Activated gamma-delta T cell treated with Interleukin-2 at 50 U/mL for 16 hours (primary cell): ENCODE measurements around the gene ALG6.
"Not testable (repeated sequence)": the region's sequence is repeated elsewhere in the genome, so short reads cannot be mapped to it uniquely, and the experiment has no call there.

Experiments used
- DNase-seq: peaks from one replicate; pipeline ENCODE4 v3.0.0-alpha.2; 2020

ALG6 gene

DNA sequence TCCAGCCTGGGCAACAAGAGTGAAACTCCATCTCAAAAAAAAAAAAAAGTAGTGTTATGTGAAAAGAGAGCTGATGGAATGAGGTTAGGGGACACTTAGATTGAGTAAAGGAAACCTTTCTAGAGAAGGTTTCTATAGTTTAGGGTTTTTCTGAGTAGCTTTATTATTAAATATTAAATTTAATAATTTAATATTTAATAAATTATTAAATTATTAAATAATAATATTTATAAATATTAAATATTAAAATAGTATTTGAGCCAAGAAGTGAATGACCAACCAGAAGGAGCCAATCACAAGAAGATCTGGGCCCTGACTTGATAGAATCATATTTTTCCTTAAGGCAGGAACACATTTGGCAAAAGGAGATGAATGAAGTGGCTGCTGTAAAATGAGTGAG lies 50.7 kb downstream of the ALG6 start:
- DNase-seq: no peak

DNA sequence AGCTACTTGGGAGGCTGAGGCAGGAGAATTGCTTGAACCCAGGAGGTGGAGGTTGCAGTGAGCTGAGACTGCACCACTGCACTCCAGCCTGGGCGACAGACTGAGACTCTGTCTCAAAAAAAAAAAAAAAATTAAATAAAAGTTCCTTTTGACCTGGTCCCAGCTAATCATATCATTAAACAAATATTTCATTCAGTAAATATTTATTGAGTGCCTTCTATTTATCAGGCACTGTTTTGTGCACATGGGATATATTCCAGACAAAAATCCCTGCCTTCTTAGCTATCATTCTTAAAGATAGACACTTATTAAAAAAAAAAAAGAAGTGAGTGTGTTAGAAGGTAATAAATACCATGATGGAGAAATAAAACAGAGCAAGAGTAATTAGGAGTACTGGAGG lies 53.3 kb downstream of the ALG6 start:
- not testable (repeated sequence) for DNase-seq

DNA sequence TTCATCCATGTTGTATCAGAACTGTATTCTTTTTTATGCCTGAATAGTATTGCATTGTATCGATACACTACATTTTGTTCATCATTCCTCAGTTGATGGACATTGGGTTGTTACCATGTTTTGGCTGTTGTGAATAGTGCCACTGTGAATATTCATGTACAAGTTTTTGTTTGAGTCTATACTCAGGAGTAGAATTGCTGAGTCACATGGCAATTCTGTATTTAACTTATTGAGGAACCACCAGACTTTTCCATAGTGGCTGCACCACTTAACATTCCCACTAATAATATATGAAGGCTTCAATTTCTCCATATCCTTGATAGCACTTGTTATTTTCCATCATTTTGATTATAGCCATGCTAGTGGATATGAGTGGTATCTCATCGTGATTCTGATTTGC lies 56.2 kb downstream of the ALG6 start:
- DNase-seq: no peak

DNA sequence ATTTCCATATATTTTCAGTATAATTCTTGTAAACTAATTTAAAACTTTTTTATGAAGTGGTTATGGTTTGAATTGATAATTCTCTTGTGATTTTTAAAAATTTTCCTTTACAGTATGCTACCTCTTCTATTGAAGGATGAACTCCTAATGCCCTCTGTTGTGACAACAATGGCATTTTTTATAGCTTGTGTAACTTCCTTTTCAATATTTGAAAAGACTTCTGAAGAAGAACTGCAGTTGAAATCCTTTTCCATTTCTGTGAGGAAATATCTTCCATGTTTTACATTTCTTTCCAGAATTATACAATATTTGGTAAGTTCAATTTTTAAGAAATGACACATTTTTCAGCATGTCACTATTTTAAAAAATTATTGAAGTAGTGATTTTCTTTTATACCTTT lies 61.4 kb downstream of the ALG6 start:
- no peak for DNase-seq

DNA sequence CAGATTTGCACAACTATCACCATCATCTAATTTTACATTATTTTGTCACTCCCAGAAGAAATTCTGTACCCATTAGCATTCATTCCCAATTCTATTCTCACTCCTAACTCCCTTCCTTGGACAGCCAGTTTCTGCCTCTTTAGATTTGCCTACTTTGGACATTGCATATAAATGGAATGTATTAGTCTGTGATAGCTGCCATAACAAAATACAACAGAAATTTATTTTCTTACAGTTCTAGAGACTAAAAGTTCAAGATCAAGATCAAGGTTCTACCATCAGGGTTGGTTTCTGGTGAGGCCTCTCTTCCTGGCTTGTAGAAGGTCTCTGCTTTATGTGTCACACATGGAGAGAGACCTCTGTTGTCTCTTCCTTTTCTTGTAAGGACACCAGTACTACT lies 61.9 kb downstream of the ALG6 start:
- no peak for DNase-seq

DNA sequence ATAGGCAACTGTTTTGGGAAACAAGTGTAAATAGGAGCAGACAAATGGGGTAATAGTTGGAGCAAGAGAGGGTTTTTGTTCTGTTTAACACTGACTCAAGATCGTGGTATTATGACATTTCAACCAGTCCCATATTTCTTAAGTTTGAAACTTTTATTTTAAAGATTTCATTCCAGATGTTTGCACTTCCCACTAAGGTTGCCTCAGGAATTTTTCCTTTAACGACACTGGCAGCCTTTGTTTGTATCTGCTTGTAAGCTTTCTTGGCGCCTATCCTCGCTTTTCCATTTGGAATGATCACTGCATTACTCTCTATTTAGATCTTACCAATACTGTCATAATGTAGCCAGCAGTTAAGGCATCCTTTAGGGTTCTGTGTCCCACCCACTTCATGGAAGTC lies 67.7 kb downstream of the ALG6 start:
- no peak for DNase-seq

DNA sequence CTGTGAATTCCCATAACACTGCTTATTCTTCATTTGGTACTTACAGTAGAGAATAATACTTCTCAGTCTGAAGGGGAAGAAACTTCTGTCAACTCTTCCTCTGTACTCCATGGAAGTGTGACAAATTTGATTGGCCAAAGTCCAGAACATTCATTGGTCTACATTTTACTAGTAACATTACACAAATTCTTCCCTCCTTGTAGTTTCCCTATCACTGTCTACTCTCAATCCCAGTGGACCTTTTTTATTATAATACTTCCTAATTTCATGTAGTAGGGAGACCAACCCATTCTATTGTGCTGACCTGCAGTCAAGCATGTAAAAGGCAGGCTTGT lies 74.7 kb downstream of the ALG6 start:
- DNase-seq: no peak

DNA sequence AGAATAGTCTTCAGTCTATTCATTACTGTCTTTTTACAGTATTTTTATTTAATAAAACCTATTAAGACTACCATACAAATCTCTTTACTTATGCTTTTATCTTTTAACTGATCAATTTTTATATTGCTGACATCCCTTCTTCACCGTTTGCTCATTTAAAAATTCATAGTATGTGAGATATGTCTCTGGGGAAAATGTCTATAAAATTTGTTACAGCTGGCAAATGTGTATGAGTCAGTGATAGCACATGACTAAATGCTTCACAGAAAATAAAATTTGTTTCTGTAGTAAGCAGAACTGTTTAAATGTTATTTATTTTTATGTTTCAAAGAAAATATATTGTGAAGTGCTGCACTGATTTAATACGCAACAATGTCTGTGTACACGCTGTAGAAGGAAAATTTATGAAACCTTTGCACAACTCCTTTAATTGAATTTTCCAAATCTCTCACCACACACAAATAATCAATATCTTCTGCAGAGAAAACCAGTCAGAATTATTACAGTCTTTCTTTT lies 81.4 kb downstream of the ALG6 start:
- no peak for DNase-seq

DNA sequence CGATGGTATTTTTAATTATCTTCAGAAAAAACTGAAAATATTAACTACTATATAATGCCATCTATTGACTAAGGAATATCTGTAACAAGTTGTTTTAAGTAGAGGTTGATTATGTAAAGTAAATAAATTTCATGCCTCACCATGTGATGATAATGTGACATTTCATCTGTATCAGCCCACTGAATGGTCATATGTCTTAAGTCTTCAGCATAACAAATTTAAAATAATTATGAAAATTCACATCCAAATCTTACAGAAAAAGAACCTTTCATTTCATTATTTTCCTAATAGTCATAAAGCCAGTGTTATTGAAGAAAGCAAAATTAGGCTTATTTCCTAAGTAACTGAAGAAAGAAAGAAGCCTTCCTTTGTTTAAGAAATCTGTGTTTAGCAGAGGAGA lies 83.0 kb downstream of the ALG6 start:
- DNase-seq: no peak

DNA sequence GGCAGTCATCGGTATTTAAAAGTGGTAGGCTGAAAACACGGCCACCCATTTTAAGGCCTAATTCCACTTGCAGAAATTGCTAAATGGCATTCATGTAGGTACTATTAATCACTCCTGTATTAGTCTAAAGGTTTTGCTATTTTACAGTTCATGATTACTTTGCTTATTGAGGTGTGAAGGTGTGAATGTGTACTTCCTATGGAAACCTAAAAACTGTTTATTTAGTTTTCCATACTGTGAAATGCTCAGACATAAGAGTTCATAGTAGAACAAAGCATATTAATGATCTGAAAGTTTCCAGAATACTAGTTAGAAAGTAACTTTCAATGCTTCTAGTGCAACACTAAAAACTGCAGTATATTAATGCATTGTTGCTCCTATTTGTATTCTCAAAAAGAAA lies 85.8 kb downstream of the ALG6 start:
- DNase-seq: no peak

DNA sequence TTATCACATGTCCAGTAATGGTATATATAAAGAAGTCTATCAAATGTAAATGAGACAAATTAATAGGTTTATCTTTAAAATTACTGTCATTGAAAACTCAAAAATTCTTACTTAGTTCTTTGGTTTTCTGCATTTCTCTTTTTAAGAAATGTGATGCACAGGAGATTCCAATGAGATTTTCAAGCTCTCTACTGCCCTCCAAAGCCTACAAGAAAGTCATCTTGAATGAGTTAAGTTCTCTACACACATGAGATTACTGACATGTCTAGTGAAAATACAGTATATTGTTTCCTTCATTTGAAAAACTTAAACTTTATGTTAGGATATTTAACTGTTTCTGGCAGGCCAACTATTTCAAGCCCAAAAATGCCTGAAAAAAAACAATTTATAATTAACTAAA lies 86.8 kb downstream of the ALG6 start:
- no peak for DNase-seq

DNA sequence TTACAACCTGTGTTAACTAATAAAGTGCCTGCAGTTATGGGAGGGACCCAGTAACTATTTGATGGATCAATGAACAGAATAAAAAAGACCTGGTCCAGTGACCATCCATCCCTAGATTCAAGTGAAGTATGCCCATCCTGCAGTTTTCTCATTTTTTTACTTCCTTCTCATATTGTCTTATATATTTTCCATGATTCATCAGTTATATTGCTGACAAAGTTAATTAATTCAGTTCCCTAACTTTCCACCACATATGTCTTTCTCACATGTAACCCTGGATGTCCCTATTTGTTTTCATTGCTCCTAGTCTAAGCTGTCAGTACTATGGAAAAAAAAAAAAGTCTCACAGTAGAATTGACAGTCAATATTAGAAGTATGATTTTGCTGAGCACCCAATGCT lies 91.3 kb downstream of the ALG6 start:
- no peak for DNase-seq

DNA sequence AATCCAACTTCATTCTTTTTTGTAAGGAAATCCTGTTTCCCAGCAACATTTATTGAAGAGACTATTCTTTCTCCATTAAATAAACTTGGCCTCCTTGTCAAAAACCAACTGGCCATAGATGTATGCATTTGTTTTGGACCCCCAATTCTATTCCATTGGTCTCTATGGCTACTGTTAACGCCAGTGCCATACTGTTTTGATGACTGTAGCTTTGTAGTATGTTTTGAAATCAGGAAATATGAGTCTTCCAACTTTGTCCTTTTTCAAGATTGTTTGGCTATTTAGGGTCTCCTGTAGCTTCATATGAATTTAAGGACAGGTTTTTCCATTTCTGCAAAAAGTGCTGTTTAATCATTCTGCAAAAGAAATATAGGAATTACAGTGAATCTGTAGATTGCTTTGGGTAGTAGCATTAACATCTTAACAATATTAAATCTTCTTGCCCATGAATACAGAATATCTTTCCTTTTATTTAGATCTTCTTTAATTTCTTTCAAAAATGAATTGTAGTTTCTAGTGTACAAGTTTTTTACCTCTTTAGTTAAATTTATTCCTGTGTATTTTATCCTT lies 94.3 kb downstream of the ALG6 start:
- DNase-seq: no peak

DNA sequence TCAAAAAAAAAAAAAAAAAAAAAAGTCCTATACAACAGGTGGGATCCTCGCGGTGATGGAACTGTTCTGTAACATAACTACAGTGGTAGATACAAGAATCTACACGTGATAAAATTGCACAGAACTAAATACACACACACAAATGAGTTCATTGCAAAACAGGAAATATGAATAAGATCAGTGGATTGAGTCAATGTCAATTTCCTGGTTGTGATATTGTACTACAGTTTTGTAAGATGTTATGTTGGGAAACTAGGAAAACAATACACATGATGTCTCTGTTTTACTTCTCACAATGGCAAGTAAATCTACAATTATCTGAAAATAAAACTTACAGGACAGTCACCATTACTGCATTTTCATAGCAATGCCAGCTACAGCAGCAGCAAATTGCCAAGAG lies 95.8 kb downstream of the ALG6 start:
- no peak for DNase-seq

DNA sequence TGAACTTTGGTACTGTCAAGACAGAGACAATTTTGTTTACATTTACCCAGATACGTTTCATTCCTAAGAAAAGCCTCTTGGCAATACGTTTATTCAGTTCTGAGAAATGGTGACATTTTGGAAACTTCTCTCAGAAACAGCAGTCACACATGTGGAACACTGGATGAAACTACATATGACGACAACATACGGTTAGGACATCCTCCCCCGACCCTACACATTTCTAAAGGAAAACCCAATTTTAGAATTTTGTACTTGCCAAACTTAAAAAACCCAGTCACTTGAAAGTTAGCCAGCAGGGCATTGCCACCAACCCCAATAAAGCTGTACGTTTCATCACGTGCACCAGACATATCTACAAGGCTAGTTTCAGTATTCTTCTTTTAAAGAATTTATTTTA lies 98.8 kb downstream of the ALG6 start:
- no peak for DNase-seq

DNA sequence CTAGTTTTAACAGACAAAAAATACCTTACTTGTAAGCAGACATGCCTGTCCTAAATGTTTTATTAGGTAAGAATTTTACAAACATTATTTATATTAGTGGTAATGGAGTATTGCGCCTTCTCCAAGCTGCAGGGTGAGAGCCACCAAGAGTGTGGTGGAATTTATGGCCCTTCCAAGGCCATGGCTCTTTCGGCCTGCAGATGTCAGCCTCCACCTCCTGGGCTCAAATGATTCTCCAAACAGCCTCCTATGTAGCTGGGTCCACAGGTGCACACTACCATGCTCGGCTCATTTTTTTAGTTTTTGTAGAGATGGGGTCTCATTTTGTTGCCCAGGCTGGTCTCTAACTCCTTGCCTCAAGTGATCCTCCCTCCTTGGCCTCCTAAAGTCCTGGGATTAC lies 99.3 kb downstream of the ALG6 start:
- DNase-seq: no peak

DNA sequence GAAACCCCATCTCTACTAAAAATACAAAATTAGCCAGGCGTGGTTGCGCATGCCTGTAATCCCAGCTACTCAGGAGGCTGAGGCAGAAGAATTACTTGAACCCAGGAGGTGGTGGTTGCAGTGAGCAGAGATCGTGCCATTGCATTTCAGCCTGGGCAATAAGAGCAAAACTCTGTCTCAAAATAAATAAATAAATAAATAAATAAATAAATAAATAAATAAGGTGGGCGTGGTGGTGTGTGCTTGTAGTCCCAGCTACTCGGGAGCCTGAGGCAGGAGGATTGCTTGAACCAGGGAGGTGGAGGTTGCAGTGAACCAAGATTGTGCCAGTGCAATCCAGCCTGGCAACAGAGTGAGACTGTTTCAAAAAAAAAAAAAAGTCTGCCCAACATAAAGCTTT lies 101.3 kb downstream of the ALG6 start:
- DNase-seq: not testable (repeated sequence)

DNA sequence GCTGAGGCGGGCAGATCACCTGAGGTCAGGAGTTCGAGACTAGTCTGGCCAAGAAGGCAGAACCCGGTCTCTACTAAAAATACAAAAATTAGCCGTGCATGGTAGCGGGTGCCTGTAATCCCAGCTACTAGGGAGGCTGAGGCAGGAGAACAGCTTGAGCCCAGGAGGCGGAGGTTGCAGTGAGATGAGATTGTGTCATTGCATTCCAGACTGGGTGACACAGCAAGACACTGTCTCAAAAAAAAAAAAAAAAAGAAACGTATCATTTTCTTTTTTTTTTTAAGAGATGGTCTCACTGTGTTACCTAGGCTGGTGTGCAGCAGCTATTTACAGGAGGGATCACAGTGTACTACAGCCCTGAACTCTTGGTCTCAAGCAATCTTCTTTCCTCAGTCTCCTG lies 108.3 kb downstream of the ALG6 start:
- no peak for DNase-seq

DNA sequence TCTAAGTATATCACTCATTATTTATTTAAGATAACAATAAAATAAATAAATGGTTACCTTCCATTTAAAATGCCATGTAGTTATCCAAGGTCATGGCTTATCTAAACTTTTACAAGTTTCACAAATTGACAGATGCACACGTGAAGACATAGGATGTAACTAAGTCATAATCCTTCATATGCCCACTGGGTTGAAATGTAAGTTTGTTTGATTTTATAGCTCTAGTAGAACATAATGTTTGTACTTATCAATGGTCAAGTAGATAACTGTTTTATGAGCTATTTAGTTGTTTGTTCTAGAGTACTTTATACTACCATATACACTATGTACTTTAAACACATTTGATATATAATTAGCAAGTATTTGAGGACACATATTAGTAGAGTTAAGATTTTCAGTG lies 112.6 kb downstream of the ALG6 start:
- DNase-seq: no peak

DNA sequence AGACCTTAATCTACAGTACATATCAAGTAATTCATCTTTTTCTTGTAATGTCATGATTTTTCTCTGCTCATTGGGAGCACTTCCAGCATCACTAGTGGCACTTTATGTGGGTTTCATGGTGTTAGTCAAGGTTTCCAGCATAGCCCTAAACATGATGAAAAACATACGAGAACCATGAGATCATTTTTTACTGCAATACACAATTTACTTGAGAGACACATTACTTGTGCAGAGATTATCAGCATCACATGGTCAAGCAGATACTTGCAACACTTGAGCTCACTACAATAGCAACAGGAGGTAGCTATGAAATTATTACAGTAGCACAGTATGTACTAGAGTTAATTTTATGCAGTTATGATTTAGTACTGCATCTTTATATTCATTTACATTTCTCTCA lies 119.2 kb downstream of the ALG6 start:
- no peak for DNase-seq

DNA sequence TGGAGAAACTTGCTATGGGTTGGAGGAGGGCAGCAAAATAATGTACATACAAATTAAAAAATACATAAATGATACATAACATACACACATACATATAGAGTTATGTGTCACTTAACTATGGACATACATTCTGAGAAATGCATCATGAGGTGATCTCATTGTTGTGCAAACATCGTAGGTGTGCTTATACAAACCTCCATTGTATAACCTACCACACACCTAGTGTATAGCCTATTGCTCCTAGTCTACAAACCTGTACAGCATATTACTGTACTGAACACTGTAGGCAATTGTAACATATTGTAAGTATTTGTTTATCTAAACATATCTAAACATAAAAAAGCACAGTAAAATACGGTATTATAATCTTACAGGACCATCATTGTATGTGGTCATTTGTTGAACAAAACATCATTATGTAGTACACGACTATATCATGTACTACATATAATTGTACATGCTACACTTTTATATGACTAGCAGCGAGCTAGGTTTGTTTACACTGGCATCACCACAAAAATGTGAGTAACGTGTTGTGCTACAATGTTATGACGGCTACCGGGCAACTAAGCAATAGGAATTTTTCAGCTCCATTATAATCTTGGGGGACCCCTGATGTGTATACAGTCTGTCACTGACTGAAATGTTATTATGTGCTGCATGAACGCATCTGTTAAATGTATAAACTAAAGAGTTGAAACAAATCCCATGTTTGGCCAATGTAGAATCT lies 120.1 kb downstream of the ALG6 start:
- DNase-seq: no peak
